HepG2 (cell line): ENCODE results near the gene KCNQ2. TPM values are rescaled to one million over a fixed set of nuclear protein-coding genes. Genes with fewer than 3 reads are reported as not detected.
A peak's percentile ranks its signal among the peaks of the same experiment; 100 is the strongest.

ENCODE experiments used
- ATAC-seq: fragments of 200-7000 bp; cut with Tn5 transposase; 3 replicates; pipeline ENCODE4 v1.9.1; 2020; ENCODE audit warnings: mild to moderate bottlenecking, moderate library complexity
- BruUV-seq: library from RNA; stranded (reverse); fragments of 400-500 nt; replicated peaks from 2 replicates; lab custom pipeline; 2021; lab: Mats Ljungman, UMichigan
- CTCF ChIA-PET: fragments of 300-600 bp; formaldehyde crosslinking; extraction: SDS; loops from one replicate; lab custom pipeline; 2021; ENCODE audit warnings: low total read pairs, inconsistent platforms, low intra/inter-chr PET ratio; lab: Yijun Ruan, JAX
- POLR2A ChIA-PET: fragments of 350-600 bp; sonication (Branson Sonifier 250); formaldehyde crosslinking; loops from one replicate; lab custom pipeline; 2020; ENCODE audit warnings: antibody characterized with exemption, inconsistent platforms; lab: Yijun Ruan, JAX
- DNase-seq: peaks from one replicate; pipeline ENCODE4 v3.0.0-alpha.2; 2015; ENCODE audit warnings: low spot score
- FAIRE-seq: peaks from 3 replicates; lab custom pipeline; 2011; peaks lifted over from hg19 to GRCh38; lab: Jason Lieb, UNC
- H2AFZ ChIP-seq: one replicate; pipeline ENCODE4 v1.6.1; 2011; ENCODE audit warnings: low read length, inconsistent platforms
- H3K27ac ChIP-seq: fragments of 300-600 bp; 3 replicates; pipeline ENCODE4 v1.8.0; 2011; ENCODE audit warnings: mixed run types, mild to moderate bottlenecking, mixed read lengths, low read length, inconsistent platforms; ENCODE audit not compliant: insufficient read depth; ENCODE audit errors: extremely low read length
- H3K27me3 ChIP-seq, 2 experiments: fragments of 200-600 bp in 1 of 2; 2 replicates in 1 of 2; 3 replicates in 1 of 2; pipeline versions ENCODE4 v1.6.0 to v1.8.0; 2011; ENCODE audit warnings: low read length in 2 of 2, mild to moderate bottlenecking in 2 of 2, moderate library complexity in 2 of 2, inconsistent platforms in 1 of 2; ENCODE audit not compliant: insufficient read depth in 2 of 2, control insufficient read depth in 1 of 2
- H3K36me3 ChIP-seq, 2 experiments: fragments of 200-600 bp in 1 of 2; replicated peaks in 1 of 2; 2 replicates in 1 of 2; 3 replicates in 1 of 2; pipeline versions ENCODE4 v1.5.1 to v1.8.0; 2011; ENCODE audit warnings: low read length in 2 of 2, inconsistent platforms in 1 of 2; ENCODE audit not compliant: insufficient read depth in 2 of 2, control insufficient read depth in 1 of 2
- H3K4me1 ChIP-seq: 2 replicates; pipeline ENCODE4 v1.5.1; 2012; ENCODE audit warnings: low read length, inconsistent platforms; ENCODE audit not compliant: insufficient read depth
- H3K4me2 ChIP-seq: 2 replicates; pipeline ENCODE4 v1.6.0; 2011; ENCODE audit warnings: low read depth, low read length, inconsistent platforms
- H3K4me3 ChIP-seq, 3 experiments: fragments of 200-600 bp in 1 of 3; sonication (generic), shearing (Covaris generic) in 1 of 3; replicated peaks in 1 of 3; 2 replicates each; pipeline ENCODE4 v1.5.1; 2011 to 2016; ENCODE audit warnings: low read length in 3 of 3, inconsistent platforms in 2 of 3, low read depth in 2 of 3, mild to moderate bottlenecking in 2 of 3, control low read depth in 1 of 3, mixed read lengths in 1 of 3; ENCODE audit not compliant: insufficient read depth in 1 of 3
- H3K79me2 ChIP-seq: one replicate; pipeline ENCODE4 v1.6.1; 2011; ENCODE audit warnings: low read length, inconsistent platforms; ENCODE audit not compliant: insufficient read depth
- H3K9ac ChIP-seq: 2 replicates; pipeline ENCODE4 v1.6.0; 2011; ENCODE audit warnings: mild to moderate bottlenecking, low read depth, low read length, inconsistent platforms; ENCODE audit not compliant: insufficient read depth
- H3K9me3 ChIP-seq: 2 replicates; pipeline ENCODE4 v1.5.1; 2012; ENCODE audit warnings: mild to moderate bottlenecking, low read length
- H4K20me1 ChIP-seq: 2 replicates; pipeline ENCODE4 v1.6.0; 2011; ENCODE audit warnings: inconsistent platforms, mild to moderate bottlenecking, low read length, moderate library complexity; ENCODE audit not compliant: insufficient read depth
- CSRNP2 ChIP-seq: sonication (generic); formaldehyde crosslinking; conservative IDR thresholded peaks from 2 replicates; pipeline ENCODE4 v1.8.0; 2022; ENCODE audit warnings: low read depth, missing genetic modification reagents
- EZH2 ChIP-seq: conservative IDR thresholded peaks from 2 replicates; pipeline ENCODE4 v1.6.1; 2012; ENCODE audit warnings: mild to moderate bottlenecking, low read depth, low read length, moderate library complexity
- KDM3A ChIP-seq: IDR thresholded peaks from 2 replicates; pipeline ENCODE4 v1.6.1; 2018; ENCODE audit warnings: low read depth, missing compliant biosample characterization
- RAD51 ChIP-seq: fragments of 450-650 bp; IDR thresholded peaks from 2 replicates; pipeline ENCODE4 v1.6.1; 2016; ENCODE audit warnings: borderline replicate concordance
- ZNF746 ChIP-seq: sonication (generic); formaldehyde crosslinking; IDR thresholded peaks from 2 replicates; pipeline ENCODE4 v1.8.0; 2022; ENCODE audit warnings: mild to moderate bottlenecking, missing genetic modification reagents
- WGBS: methylation state at CpG from one replicate; pipeline ENCODE4 v1.1.6; 2017; ENCODE audit warnings: low lambda C conversion rate; 5-methylcytosine and 5-hydroxymethylcytosine counted together
- in situ Hi-C: cut with HindIII; loops from 2 replicates; pipeline ENCODE4 v1.10.0; 2017; ENCODE audit warnings: low pct_unique_long_range_greater_than_20kb; ENCODE audit not compliant: extremely low pct_ligation_motif_present
- intact Hi-C: fragments of 100-400 bp; cut with micrococcal nuclease; formaldehyde crosslinking; loops from one replicate; pipeline ENCODE4 v1.10.0; 2022; ENCODE audit not compliant: unreplicated experiment
- polyA plus RNA-seq, 8 experiments: library from polyadenylated mRNA; depleted of rRNA in 3 of 8; stranded (reverse) in 7 of 8; unstranded in 1 of 8; fragments of >200 nt; fragmentation: Illumina TruSeq in 4 of 8; extraction: Trizol in 4 of 8; gene quantifications; 2 replicates each; pipeline versions ENCODE4 v1.2.1 to v1.2.3, GENCODE V29; 2011 to 2016; ENCODE audit warnings: low read depth in 4 of 8, missing spikeins in 1 of 8, mixed read lengths in 1 of 8; ENCODE audit not compliant: insufficient read depth in 1 of 8
- total RNA-seq, 5 experiments: library from RNA; depleted of rRNA; stranded (reverse); fragments of >200 nt; fragmentation: Illumina TruSeq; extraction: Trizol; gene quantifications; 2 replicates each; pipeline ENCODE4 v1.2.3, GENCODE V29; 2016; ENCODE audit warnings: low read depth in 1 of 5

Gene KCNQ2
- total and polyA plus RNA-seq, 2 of the 13 experiments (the other 11 are each of a cell fraction or from before 2014, with no cell fraction given): not detected

- no peak overlapping the region for H3K4me2 ChIP-seq
- no peaks in the 10 kb centered on the region for H3K79me2 ChIP-seq
- in situ Hi-C loops: no loop called here
- H3K4me1 ChIP-seq: no peaks in the 10 kb centered on the region
- peaks cover 47 to 90% of the 10 kb centered on the region in 2 experiments for H3K27me3 ChIP-seq
- 16% methylated on average over 42 of the region's 46 CpGs for WGBS
- intact Hi-C loops: no loop called here
- TF ChIP-seq EZH2: peak; percentile 93
- TF ChIP-seq CSRNP2: no peak
- TF ChIP-seq ZNF746 (CRISPR knock-in tag): no peak
- TF ChIP-seq KDM3A (CRISPR knock-in tag): peak; percentile 28; the same call in 1 of the 2 replicates
- no peak overlapping the region for H3K9ac ChIP-seq
- CTCF ChIA-PET: no interaction called here
- DNase-seq: no peak
- POLR2A ChIA-PET: no interaction called here
- H3K9me3 ChIP-seq: no peaks in the 10 kb centered on the region
- 0 out of 3 replicates have a peak, but pooled peaks have one; percentile 3 for ATAC-seq
- no peak for FAIRE-seq
- peaks cover 13% of the 10 kb centered on the region; the same call in 1 of the 2 replicates for H4K20me1 ChIP-seq
- no peak overlapping the region for H2AFZ ChIP-seq
- no peaks in the 10 kb centered on the region for H3K36me3 ChIP-seq
- H3K4me3 ChIP-seq: no peak overlapping the region
- no TSS peak for BruUV-seq
- no peak overlapping the region for H3K27ac ChIP-seq
These were observed 1.3 kb downstream of the KCNQ2 start for GRCh38 chr20:63471002-63471716.

GRCh38 chr20:63470410-63470809 lies 2.0 kb downstream of the KCNQ2 start:
- 41% methylated on average over 8 of the region's 10 CpGs for WGBS
- Histone ChIP-seq H3K4me3 (no peak overlapping the region), H3K4me1 (no peaks in the 10 kb centered on the region), H3K9ac (no peak overlapping the region), H3K79me2 (no peaks in the 10 kb centered on the region), H3K36me3 (no peaks in the 10 kb centered on the region), H4K20me1 (peaks cover 14% of the 10 kb centered on the region; the same call in 1 of the 2 replicates), H2AFZ (no peak overlapping the region), H3K9me3 (no peaks in the 10 kb centered on the region), H3K27ac (no peak overlapping the region), H3K4me2 (no peak overlapping the region), H3K27me3 (peaks cover 51 to 91% of the 10 kb centered on the region in 2 experiments)
- DNase-seq (no peak), ATAC-seq (no peak; the same call in 2 of the 3 replicates), FAIRE-seq (no peak)
- intact Hi-C loops (no loop called here), in situ Hi-C loops (no loop called here)
- ChIA-PET CTCF (no interaction called here), POLR2A (no interaction called here)
- no peak for TF ChIP-seq RAD51
- no TSS peak for BruUV-seq
